22Rv1 (cell line): ENCODE data around the gene WAC.

ENCODE experiments used
- CTCF ChIP-seq: fragments of 450-650 bp; IDR thresholded peaks from 2 replicates; pipeline ENCODE4 v1.5.1; 2017; ENCODE audit warnings: mild to moderate bottlenecking
- ZFX ChIP-seq: fragments of 450-650 bp; IDR thresholded peaks from 2 replicates; pipeline ENCODE4 v1.6.1; 2017; ENCODE audit warnings: antibody characterized with exemption, borderline replicate concordance

DNA sequence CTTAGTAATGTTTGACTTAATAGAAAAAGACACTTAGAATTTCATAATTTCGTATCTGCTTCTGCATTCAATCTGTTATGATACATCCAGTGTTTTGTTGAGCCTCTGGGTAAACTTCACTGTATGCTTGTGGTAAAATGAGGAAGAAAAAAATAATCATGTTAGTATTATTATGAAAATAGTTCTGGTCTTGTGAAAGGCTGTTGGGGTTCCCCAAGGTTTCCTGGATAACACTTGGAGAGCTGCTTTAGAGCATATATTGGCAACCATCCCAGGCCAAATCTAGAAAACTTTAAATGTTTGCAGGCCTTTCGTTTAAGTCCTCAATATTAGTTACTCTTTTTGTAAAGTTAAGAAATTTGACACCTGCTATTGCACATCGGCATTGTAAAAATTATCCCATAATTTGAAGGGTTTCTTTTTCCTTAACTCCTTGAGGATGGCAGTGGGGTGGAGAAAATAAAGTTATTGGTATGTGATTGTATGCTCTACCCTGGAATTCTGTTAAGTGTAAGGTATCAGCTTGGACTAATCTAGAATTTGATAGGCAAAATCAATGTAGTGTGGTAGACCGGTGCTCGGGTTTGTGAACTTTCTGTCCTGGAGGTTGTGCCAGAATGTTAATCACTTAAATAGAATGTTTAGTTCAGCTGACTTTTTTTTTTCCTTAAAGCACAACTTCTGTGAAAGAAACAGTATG lies 54.5 kb downstream of the WAC start:
- TF ChIP-seq CTCF (no peak), ZFX (no peak)
